Activated T-helper 1 cell treated with anti-CD3 and anti-CD28 coated beads, Interleukin-12 subunit alpha, Interleukin-12 subunit beta, Interleukin-2, Interleukin-4 antibody, amounts not matched to agents 30 ng/mL and 10 ng/mL and 1 ng/mL, durations not matched to agents 14 hours and 24 hours and 36 hours (primary cell): Measurements from ENCODE around the gene PHF20. TPM values are rescaled to one million over a fixed set of nuclear protein-coding genes. Genes with fewer than 3 reads are reported as not detected.

Source experiments
- DNase-seq: peaks from one replicate; pipeline ENCODE4 v3.0.0; 2021; ENCODE audit warnings: low spot score
- H3K27ac Mint-ChIP-seq: one replicate; pipeline ENCODE4 v1.8.0; 2021; ENCODE audit warnings: mild to moderate bottlenecking, mixed read lengths
- H3K27me3 Mint-ChIP-seq: one replicate; pipeline ENCODE4 v1.8.0; 2022; ENCODE audit warnings: mild to moderate bottlenecking, moderate library complexity, mixed read lengths; ENCODE audit not compliant: insufficient read depth
- H3K36me3 Mint-ChIP-seq: one replicate; pipeline ENCODE4 v1.8.0; 2021; ENCODE audit warnings: low read depth, mixed read lengths
- H3K4me1 Mint-ChIP-seq: one replicate; pipeline ENCODE4 v1.8.0; 2021; ENCODE audit warnings: low read depth, mixed read lengths
- H3K4me3 Mint-ChIP-seq: one replicate; pipeline ENCODE4 v1.8.0; 2021; ENCODE audit warnings: mild to moderate bottlenecking, moderate library complexity, mixed read lengths
- H3K9me3 Mint-ChIP-seq: one replicate; pipeline ENCODE4 v1.8.0; 2021; ENCODE audit warnings: mixed read lengths
- intact Hi-C: fragments of 100-400 bp; cut with micrococcal nuclease; formaldehyde crosslinking; loops from one replicate; pipeline ENCODE4 v1.15.1; 2024
- total RNA-seq: library from RNA; stranded (reverse); gene quantifications from 2 replicates; pipeline ENCODE4 v1.2.3, GENCODE V29; 2022

The PHF20 gene
- total RNA-seq, 1 donor from 2014 or later: 50.5 TPM

GRCh38 chr20:35972462-35972861, 200.6 kb downstream of the PHF20 start:
- Mint-ChIP-seq H3K4me3 (no peak overlapping the region), H3K27ac (no peak overlapping the region), H3K27me3 (peaks cover 13% of the 10 kb centered on the region), H3K4me1 (no peaks in the 10 kb centered on the region), H3K9me3 (no peaks in the 10 kb centered on the region), H3K36me3 (no peaks in the 10 kb centered on the region)
- intact Hi-C loops: no loop called here
- DNase-seq: no peak

- H3K4me1 Mint-ChIP-seq: no peaks in the 10 kb centered on the region
- intact Hi-C loops: no loop called here
- H3K27me3 Mint-ChIP-seq: peaks cover 10% of the 10 kb centered on the region
Measured at GRCh38 chr20:35974256-35974655, 202.4 kb downstream of the PHF20 start.

DNA sequence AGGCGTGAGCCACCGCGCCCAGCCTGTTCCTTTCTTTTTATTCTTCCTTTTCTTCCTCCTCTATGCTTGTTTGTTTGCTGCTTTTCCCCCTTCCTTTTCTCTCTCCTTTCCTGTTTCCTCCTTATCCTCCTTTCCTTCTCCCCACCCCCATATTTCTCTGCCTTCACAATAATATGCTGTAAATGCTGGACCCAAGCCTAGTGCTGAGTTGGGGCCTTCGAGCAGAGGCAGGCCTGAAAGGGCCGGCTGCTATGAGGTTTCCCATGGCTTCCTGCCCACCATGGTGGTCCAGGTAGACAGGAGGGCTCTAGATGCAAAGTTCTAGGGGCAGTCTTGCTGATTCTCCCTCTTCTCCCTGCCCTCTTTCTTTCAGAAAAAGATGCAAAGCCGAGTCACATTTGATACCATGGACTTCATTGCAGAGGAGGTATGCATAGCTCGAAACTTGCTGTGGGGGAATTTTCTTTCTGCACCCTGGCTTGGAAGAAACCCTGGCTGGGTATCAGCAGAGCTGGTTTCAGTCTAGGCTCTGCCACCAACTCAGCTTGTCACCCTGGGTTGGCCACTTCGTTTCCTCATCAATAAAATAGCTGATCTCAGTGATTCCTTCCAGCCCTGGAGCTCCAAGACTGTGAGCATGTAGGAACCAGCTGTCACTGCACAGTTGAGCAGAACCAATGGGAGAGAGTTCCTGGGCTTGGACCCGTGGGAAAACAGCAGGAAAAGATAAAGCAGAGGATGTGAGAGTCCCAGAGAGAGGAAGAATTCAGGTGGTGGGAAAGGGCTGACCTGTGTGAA, 204.0 kb downstream of the PHF20 start:
- H3K4me1 Mint-ChIP-seq: no peaks in the 10 kb centered on the region
- H3K27me3 Mint-ChIP-seq: peaks cover 5% of the 10 kb centered on the region
- no peaks in the 10 kb centered on the region for H3K36me3 Mint-ChIP-seq
- no peak overlapping the region for H3K27ac Mint-ChIP-seq
- no peak for DNase-seq
- H3K4me3 Mint-ChIP-seq: no peak overlapping the region
- intact Hi-C loops: no loop called here
- H3K9me3 Mint-ChIP-seq: no peaks in the 10 kb centered on the region

More at GRCh38 chr20:35974256-35974655, 202.4 kb downstream of the PHF20 start:
- no peak for DNase-seq
- no peak overlapping the region for H3K4me3 Mint-ChIP-seq
- H3K9me3 Mint-ChIP-seq: no peaks in the 10 kb centered on the region
- H3K36me3 Mint-ChIP-seq: no peaks in the 10 kb centered on the region
- H3K27ac Mint-ChIP-seq: no peak overlapping the region

DNA sequence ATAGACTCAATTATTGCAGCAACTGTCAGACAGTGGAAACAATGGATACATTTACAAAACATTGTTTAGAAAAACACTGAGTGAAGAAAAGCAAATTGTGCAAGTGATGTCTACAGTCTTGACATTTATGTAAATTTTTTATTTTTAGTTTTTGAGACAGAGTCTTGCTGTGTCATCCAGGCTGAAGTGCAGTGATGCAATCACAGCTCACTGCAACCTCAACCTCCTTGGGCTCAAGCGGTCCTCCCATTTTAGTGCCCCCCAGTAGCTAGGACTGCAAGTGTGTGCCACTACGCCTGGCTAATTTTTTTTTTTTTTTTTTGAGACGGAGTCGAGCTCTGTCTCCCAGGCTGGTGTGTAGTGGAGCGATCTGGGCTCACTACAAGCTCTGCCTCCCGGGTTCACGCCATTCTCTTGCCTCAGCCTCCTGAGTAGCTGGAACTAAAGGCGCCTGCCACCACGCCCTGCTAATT, 206.3 kb downstream of the PHF20 start:
- intact Hi-C loops: no loop called here
- Mint-ChIP-seq H3K36me3 (no peaks in the 10 kb centered on the region), H3K4me1 (no peaks in the 10 kb centered on the region), H3K9me3 (no peaks in the 10 kb centered on the region), H3K27ac (no peak overlapping the region), H3K4me3 (no peak overlapping the region), H3K27me3 (peaks cover 4% of the 10 kb centered on the region)
- DNase-seq: no peak

- Mint-ChIP-seq H3K27ac (no peak overlapping the region), H3K36me3 (no peaks in the 10 kb centered on the region), H3K9me3 (no peaks in the 10 kb centered on the region), H3K4me3 (no peak overlapping the region), H3K27me3 (peaks cover 4% of the 10 kb centered on the region), H3K4me1 (peaks cover 4% of the 10 kb centered on the region)
- DNase-seq: no peak
- intact Hi-C loops: no loop called here
Measured at GRCh38 chr20:35979544-35979943, 207.7 kb downstream of the PHF20 start.

- no peak for DNase-seq
- peaks cover 1% of the 10 kb centered on the region for H3K27me3 Mint-ChIP-seq
- intact Hi-C loops: no loop called here
- H3K4me3 Mint-ChIP-seq: no peak overlapping the region
- no peak overlapping the region for H3K27ac Mint-ChIP-seq
- H3K36me3 Mint-ChIP-seq: no peaks in the 10 kb centered on the region
- H3K4me1 Mint-ChIP-seq: peaks cover 4% of the 10 kb centered on the region
- H3K9me3 Mint-ChIP-seq: no peaks in the 10 kb centered on the region
Measured at GRCh38 chr20:35981969-35982368, 210.2 kb downstream of the PHF20 start.

DNA sequence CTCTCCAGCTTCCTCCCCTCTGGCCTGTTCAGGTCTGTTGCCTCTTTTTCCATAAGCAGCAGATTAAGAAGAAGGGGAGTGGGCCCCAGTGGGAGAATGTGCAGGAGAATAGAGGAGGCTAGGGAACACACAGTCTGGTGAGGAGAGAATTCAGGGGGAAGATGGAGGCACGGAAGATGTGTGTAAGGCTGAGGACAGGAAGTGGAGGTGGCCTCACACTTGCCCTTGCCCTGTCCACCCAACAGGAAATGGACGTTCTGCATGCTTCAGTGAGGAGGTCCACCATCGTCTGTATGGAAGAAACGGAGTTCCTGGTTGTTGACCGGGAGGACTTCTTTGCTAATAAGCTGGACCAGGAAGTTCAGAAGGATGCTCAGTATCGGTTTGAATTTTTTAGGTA, 212.6 kb downstream of the PHF20 start:
- H3K4me1 Mint-ChIP-seq: peaks cover 4% of the 10 kb centered on the region
- no peaks in the 10 kb centered on the region for H3K36me3 Mint-ChIP-seq
- intact Hi-C loops: no loop called here
- H3K9me3 Mint-ChIP-seq: no peaks in the 10 kb centered on the region
- H3K27ac Mint-ChIP-seq: no peak overlapping the region
- no peak overlapping the region for H3K4me3 Mint-ChIP-seq
- DNase-seq: no peak
- peaks cover 5% of the 10 kb centered on the region for H3K27me3 Mint-ChIP-seq

GRCh38 chr20:35985806-35986205, 214.0 kb downstream of the PHF20 start:
- Mint-ChIP-seq H3K27ac (no peak overlapping the region), H3K9me3 (no peaks in the 10 kb centered on the region), H3K27me3 (peaks cover 5% of the 10 kb centered on the region), H3K36me3 (no peaks in the 10 kb centered on the region), H3K4me1 (peaks cover 4% of the 10 kb centered on the region), H3K4me3 (no peak overlapping the region)
- intact Hi-C loops: no loop called here
- no peak for DNase-seq

- peaks cover 17% of the 10 kb centered on the region for H3K27me3 Mint-ChIP-seq
- no peaks in the 10 kb centered on the region for H3K36me3 Mint-ChIP-seq
- intact Hi-C loops: no loop called here
- no peak overlapping the region for H3K27ac Mint-ChIP-seq
- peaks cover 4% of the 10 kb centered on the region for H3K4me1 Mint-ChIP-seq
- DNase-seq: no peak
- H3K4me3 Mint-ChIP-seq: no peak overlapping the region
- H3K9me3 Mint-ChIP-seq: no peaks in the 10 kb centered on the region
Measured at GRCh38 chr20:35988910-35989463, 217.2 kb downstream of the PHF20 start.

DNA sequence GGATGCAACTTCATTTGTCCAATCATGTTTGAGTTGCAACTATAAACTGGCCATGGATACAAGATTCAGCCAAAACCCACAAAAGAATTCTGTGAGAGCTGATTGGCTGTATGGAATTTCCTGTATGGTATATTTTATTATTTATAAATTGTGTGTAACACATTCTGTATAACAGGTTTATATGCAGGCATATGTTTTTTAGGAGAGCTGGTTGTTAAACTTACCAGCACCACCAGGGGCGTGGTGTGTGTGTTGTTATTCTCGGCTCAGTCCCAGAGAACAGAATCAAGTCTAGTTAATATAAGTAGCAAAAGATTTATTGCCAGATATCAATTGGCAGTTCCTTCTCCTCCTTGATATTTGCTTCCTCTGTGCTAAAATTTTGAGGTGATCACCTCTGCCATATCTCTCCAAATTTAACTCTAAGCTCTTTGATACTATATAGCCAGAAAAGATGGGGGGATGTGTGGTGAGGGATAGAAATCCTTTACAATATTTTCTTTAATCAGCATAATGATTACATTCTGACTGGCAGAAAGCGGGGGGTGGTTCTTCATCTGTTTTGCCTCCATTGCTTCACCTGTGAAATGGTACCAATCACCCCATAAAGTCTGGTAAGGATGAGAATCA, 219.4 kb downstream of the PHF20 start:
- Mint-ChIP-seq H3K27me3 (peaks cover 17% of the 10 kb centered on the region), H3K4me1 (no peaks in the 10 kb centered on the region), H3K4me3 (no peak overlapping the region), H3K27ac (no peak overlapping the region), H3K36me3 (no peaks in the 10 kb centered on the region), H3K9me3 (no peaks in the 10 kb centered on the region)
- no peak for DNase-seq
- intact Hi-C loops: loop anchor here (1.0 kb wide), 1 partner anchor 448 kb away; no protein-coding TSS in a partner anchor

DNA sequence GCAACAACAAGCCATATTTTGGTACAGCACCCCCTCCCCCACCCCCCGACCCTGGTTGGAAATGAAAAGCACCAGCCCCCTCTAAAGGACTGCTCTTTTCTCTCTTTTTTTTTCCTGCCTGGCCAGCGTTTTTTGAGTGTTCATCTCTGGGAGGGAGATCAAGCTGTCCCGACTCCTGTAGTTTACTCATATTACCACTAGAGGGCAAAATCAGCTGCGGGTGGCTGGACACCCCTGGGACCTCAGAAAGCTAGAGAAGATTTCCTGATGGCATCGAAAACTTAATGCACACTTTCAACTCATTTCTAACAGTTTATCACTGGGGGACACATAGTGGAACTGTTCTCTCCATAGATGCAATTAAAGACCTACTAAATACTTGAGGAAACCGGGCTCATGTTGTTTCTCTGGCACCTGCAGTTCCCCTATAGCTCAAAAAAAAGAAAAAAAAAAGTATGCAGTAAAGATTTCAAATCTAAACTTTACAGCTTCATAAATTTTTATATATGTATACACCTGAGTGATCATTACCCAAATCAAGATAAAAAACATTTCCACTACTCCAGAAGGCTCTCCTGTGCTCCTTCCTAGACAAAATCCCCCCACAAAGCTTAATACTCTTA, 221.0 kb downstream of the PHF20 start:
- H3K9me3 Mint-ChIP-seq: no peaks in the 10 kb centered on the region

DNA sequence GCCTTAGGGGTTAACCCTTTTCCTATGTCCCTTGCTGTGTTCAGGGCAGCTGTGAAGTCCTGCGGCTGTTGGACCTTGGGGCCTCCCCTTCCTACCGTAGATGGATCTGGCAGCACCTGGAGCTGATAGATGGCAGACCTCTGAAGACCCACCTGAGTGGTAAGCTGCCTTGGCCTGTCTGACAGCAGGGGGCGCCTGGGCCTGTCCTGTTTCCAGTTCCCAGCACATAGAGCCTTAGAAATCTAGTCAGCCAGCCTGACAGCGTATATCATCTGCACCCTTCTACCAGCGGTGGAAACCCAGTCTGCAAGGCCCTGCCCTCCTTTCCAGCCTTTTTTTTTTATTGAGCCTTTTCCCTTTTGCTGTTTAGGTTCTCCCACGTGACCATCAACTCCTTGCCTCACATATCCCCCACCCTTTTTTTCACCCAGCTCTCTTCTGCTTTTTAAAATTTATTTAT, 223.2 kb downstream of the PHF20 start:
- intact Hi-C loops: loop anchor here (1.0 kb wide), 1 partner anchor 143 kb away; no protein-coding TSS in a partner anchor
- H3K4me3 Mint-ChIP-seq: no peak overlapping the region
- no peak overlapping the region for H3K27ac Mint-ChIP-seq
- peak; percentile 43 for DNase-seq
- H3K4me1 Mint-ChIP-seq: no peaks in the 10 kb centered on the region
- no peaks in the 10 kb centered on the region for H3K9me3 Mint-ChIP-seq
- no peaks in the 10 kb centered on the region for H3K36me3 Mint-ChIP-seq
- peaks cover 12% of the 10 kb centered on the region for H3K27me3 Mint-ChIP-seq

More for the DNA sequence above, 221.0 kb downstream of the PHF20 start:
- H3K36me3 Mint-ChIP-seq: no peaks in the 10 kb centered on the region
- H3K4me1 Mint-ChIP-seq: no peaks in the 10 kb centered on the region
- H3K27me3 Mint-ChIP-seq: peaks cover 17% of the 10 kb centered on the region
- no peak overlapping the region for H3K27ac Mint-ChIP-seq
- intact Hi-C loops: loop anchor here (1.0 kb wide), 1 partner anchor 206 kb away; no protein-coding TSS in a partner anchor
- H3K4me3 Mint-ChIP-seq: no peak overlapping the region
- DNase-seq: peak; percentile 27
